GM18858 (cell line): ENCODE results near the gene WASL.

Source experiments
- ATAC-seq: cut with Tn5 transposase; IDR thresholded peaks from one replicate; pipeline ENCODE4 v1.9.1; 2021; ENCODE audit not compliant: unreplicated experiment

The WASL gene

DNA sequence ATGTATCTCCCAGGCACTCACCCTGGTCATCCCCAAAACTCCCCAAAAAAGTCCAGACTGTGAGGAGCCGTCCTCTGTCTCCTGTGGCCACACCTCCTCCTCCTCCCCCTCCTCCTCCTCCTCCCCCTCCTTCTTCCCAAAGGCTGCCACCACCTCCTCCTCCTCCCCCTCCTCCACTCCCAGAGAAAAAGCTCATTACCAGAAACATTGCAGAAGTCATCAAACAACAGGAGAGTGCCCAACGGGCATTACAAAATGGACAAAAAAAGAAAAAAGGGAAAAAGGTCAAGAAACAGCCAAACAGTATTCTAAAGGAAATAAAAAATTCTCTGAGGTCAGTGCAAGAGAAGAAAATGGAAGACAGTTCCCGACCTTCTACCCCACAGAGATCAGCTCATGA is 86.0 kb downstream of the WASL start:
- no peak for ATAC-seq

DNA sequence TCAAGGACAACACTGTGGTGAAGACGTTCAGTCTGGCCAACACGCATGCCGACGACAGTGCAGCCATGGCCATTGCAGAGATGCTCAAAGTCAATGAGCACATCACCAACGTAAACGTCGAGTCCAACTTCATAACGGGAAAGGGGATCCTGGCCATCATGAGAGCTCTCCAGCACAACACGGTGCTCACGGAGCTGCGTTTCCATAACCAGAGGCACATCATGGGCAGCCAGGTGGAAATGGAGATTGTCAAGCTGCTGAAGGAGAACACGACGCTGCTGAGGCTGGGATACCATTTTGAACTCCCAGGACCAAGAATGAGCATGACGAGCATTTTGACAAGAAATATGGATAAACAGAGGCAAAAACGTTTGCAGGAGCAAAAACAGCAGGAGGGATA is 86.5 kb downstream of the WASL start:
- no peak for ATAC-seq

DNA sequence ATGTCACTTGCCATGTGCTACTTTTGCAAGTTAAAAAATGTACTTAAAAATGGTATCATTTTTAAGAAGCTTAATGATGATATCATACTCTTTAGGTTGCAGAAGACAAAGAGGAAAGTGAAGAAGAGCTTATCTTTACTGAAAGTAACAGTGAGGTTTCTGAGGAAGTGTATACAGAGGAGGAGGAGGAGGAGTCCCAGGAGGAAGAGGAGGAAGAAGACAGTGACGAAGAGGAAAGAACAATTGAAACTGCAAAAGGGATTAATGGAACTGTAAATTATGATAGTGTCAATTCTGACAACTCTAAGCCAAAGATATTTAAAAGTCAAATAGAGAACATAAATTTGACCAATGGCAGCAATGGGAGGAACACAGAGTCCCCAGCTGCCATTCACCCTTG is 87.0 kb downstream of the WASL start:
- no peak for ATAC-seq

- no peak for ATAC-seq
Measured at GRCh38 chr7:123660514-123661354, 88.1 kb downstream of the WASL start.

- ATAC-seq, result no peak
Measured at GRCh38 chr7:123658023-123658422, 90.8 kb downstream of the WASL start.

DNA sequence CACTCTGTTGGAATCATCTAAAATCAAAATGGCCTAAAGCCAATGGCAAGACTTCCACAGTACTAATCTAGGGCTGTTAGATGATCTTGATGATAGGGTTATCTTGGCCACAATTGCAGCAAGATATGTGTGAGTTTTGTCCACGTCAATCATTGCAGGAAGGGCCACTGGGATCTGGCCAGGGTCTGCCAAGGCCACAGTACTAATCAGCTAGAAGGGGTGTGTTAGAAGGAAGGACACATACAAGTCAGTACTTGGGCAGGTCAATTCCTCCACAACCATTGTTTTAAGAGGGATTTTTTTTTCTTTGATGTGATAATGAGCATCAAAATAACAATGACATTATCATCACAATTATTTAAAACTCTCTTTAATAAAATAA is 91.5 kb downstream of the WASL start:
- no peak for ATAC-seq

- no peak for ATAC-seq
Measured at GRCh38 chr7:123656544-123657303, 92.1 kb downstream of the WASL start.

DNA sequence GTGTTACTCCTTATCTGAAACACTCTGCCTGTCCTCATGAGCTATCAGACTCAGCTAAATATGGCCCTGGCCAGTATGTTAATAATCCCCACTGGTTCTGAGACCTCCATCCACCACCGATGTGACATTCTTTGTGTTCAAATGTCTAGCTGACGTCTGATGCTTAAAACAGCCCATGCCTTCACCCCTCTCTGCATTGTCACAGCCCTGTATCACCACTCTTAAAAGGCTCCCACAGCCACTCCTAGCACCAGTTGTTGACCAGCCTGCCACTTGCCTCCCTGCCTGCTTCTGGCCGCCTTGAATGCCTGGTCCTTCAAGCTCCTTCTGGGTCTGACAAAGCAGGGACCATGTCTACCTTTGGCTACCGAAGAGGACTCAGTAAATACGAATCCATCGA is 93.2 kb downstream of the WASL start, which contains the start of gene LMOD2:
LMOD2 (plus strand) TSS at position 253 of the 400 bp plus-strand sequence; CDS start at position 351, 98 bp downstream.
- no peak for ATAC-seq

- no peak for ATAC-seq
Measured at GRCh38 chr7:123653162-123653561, 95.6 kb downstream of the WASL start.

- no peak for ATAC-seq
Measured at GRCh38 chr7:123652406-123652805, 96.4 kb downstream of the WASL start.

GRCh38 chr7:123650595-123650994 is 98.2 kb downstream of the WASL start:
- ATAC-seq, result no peak

- no peak for ATAC-seq
Measured at GRCh38 chr7:123649964-123650363, 98.8 kb downstream of the WASL start.

DNA sequence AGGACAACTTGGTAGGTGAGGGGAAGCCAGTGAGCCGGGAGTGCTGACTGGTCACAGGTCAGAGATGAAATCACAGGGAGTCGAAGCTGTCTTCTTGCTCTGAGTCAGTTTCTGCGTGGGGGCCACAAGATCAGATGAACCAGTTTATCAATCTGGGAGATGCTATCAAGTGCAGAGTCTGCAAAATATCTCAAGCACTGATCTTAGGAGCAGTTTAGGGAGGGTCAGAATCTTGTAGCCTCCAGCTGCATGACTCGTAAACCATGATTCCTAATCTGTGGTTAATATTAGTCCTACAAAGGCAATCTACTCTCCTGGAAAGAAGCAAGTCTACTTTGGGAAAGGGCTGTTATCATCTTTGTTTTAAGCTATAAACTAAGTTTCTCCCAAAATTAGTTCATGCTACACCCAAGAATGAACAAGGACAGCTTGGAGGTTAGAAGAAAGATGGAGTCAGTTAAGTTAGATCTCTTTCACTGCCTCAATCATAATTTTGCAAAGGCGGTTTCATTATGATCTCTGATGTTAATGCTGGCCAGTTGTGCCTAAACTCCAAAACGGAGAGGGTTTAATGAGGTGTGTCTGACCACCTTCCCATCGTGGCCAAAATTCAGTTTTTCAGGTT is 101.6 kb downstream of the WASL start:
- no peak for ATAC-seq

DNA sequence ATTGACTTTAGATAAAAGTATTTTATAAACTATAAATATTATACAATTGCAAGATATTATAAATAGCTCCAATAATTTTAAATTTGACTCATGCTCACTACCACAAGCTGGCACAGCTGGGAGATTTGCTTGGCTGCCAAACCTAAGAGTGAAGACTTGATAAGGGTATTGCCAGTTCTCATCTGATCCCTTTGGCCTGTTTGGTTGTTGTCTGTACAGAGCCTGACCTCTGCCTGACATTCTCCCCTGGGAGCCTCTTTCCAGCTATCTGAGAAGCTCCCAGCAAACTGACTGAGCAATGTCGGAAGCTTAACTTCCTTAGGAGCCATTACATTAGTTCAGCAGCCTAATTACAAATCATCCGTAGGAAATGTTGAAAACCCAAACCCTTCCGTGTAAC is 103.3 kb downstream of the WASL start:
- no peak for ATAC-seq

- no peak for ATAC-seq
Measured at GRCh38 chr7:123643495-123644441, 105.0 kb downstream of the WASL start.

DNA sequence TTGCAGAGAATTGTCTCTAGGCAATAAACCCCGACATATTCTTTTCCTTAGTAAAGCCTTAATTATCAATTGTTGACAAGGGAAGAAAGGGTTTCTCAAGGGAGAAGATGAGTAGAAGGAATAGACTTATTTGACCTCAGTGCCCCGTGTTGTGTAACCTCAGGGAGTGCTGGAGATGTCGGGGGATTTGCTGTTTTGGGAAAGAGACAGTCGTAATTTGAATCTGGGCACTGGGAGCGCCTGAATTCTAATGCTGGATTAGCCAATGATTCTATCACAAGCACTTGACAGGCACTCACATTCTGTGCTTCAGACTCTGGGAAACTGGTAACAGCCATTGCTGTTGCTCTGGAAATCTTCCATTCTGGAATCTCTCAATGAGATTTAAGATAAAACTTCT is 106.9 kb downstream of the WASL start:
- no peak for ATAC-seq

GRCh38 chr7:123640583-123640982 is 108.2 kb downstream of the WASL start:
- ATAC-seq, result no peak

GRCh38 chr7:123639631-123640030 is 109.2 kb downstream of the WASL start:
- no peak for ATAC-seq

GRCh38 chr7:123637878-123638277 is 110.9 kb downstream of the WASL start:
- ATAC-seq, result no peak

- ATAC-seq, result no peak
Measured at GRCh38 chr7:123637203-123637602, 111.6 kb downstream of the WASL start.
